Upper lobe of left lung (tissue), 4 donors: ENCODE results near the gene PRKCA.

ENCODE experiments used
- CTCF ChIP-seq, 6 experiments: fragments of 450-650 bp in 4 of 6; fragments of 200-600 bp in 2 of 6; sonication (generic) in 2 of 6; IDR thresholded peaks; one replicate each; pipeline ENCODE4 v1.5.1; 2016 to 2019; ENCODE audit warnings: antibody characterized with exemption in 6 of 6
- EP300 ChIP-seq, 4 donors: sonication (generic); formaldehyde crosslinking; IDR thresholded peaks; one replicate each; pipeline ENCODE4 v1.5.1; 2017; ENCODE audit warnings: antibody characterized with exemption in 4 of 4, control low read depth in 2 of 4
- POLR2A ChIP-seq, 4 donors: fragments of 450-650 bp; IDR thresholded peaks; one replicate each; pipeline ENCODE4 v1.5.1; 2016 to 2017; ENCODE audit warnings: antibody characterized with exemption in 4 of 4, mild to moderate bottlenecking in 2 of 4
- POLR2AphosphoS5 ChIP-seq, 2 donors: sonication (generic); formaldehyde crosslinking; IDR thresholded peaks; one replicate each; pipeline ENCODE4 v1.5.1; 2017; ENCODE audit warnings: antibody characterized with exemption in 2 of 2

- no peak for TF ChIP-seq CTCF (IDR thresholded peaks at IDR 0.05)
- no peak for TF ChIP-seq EP300 (IDR thresholded peaks at IDR 0.05)
- no peak for TF ChIP-seq POLR2A (IDR thresholded peaks at IDR 0.05)
- TF ChIP-seq POLR2AphosphoS5 (IDR thresholded peaks at IDR 0.05) = no peak
Measured at GRCh38 chr17:66283296-66283934, 19.0 kb upstream of the PRKCA start.
